GM12878 (cell line): Measurements from ENCODE around the gene CAMTA2. TPM values are rescaled to one million over a fixed set of nuclear protein-coding genes. Genes with fewer than 3 reads are reported as not detected.

Experiments
- ATF2 ChIP-seq: IDR thresholded peaks from 2 replicates; pipeline ENCODE4 v1.6.1; 2012; ENCODE audit warnings: low read length, inconsistent platforms
- BCLAF1 ChIP-seq: fragments of 450-650 bp; IDR thresholded peaks from 2 replicates; pipeline ENCODE4 v1.6.1; 2017; ENCODE audit warnings: antibody characterized with exemption, mild to moderate bottlenecking, moderate library complexity
- CBFB ChIP-seq: IDR thresholded peaks from 2 replicates; pipeline ENCODE4 v1.6.1; 2016; ENCODE audit warnings: antibody characterized with exemption, low read depth
- ETV6 ChIP-seq, 2 experiments: fragments of 450-650 bp in 1 of 2; IDR thresholded peaks in 1 of 2; conservative IDR thresholded peaks in 1 of 2; 2 replicates each; pipeline ENCODE4 v1.6.1; 2014; ENCODE audit warnings: antibody characterized with exemption in 1 of 2, borderline replicate concordance in 1 of 2, low read depth in 1 of 2, mild to moderate bottlenecking in 1 of 2, moderate library complexity in 1 of 2
- HSF1 ChIP-seq: fragments of 150-350 bp; IDR thresholded peaks from 2 replicates; pipeline ENCODE4 v1.6.1; 2014; ENCODE audit warnings: mild to moderate bottlenecking, low read depth, low read length
- LARP7 ChIP-seq: fragments of 450-650 bp; IDR thresholded peaks from 2 replicates; pipeline ENCODE4 v1.6.1; 2017; ENCODE audit warnings: mild to moderate bottlenecking
- NKRF ChIP-seq: fragments of 450-650 bp; conservative IDR thresholded peaks from 2 replicates; pipeline ENCODE4 v1.6.1; 2017; ENCODE audit warnings: mild to moderate bottlenecking, moderate library complexity
- NRF1 ChIP-seq: conservative IDR thresholded peaks from 2 replicates; pipeline ENCODE4 v1.6.1; 2011; ENCODE audit warnings: mild to moderate bottlenecking, low read depth, low read length, improper control_type of control experiment
- PML ChIP-seq: IDR thresholded peaks from 2 replicates; pipeline ENCODE4 v1.6.1; 2012; ENCODE audit warnings: low read length, inconsistent platforms
- POLR2AphosphoS2 ChIP-seq: IDR thresholded peaks from 2 replicates; pipeline ENCODE4 v1.6.1; 2011; ENCODE audit warnings: low read depth, mild to moderate bottlenecking, low read length, improper control_type of control experiment, moderate library complexity
- POLR2AphosphoS5 ChIP-seq: IDR thresholded peaks from 2 replicates; pipeline ENCODE4 v1.6.1; 2011; ENCODE audit warnings: mild to moderate bottlenecking, low read length, inconsistent platforms
- POU2F2 ChIP-seq: IDR thresholded peaks from 3 replicates; pipeline ENCODE4 v1.6.1; 2011; ENCODE audit warnings: low read depth, mild to moderate bottlenecking, low read length, borderline replicate concordance
- SP1 ChIP-seq: IDR thresholded peaks from one replicate; pipeline ENCODE4 v1.6.1; 2011; ENCODE audit warnings: low read depth, low read length
- ZBTB11 ChIP-seq: fragments of 450-650 bp; formaldehyde crosslinking; IDR thresholded peaks from 2 replicates; pipeline ENCODE4 v1.5.0; 2022; ENCODE audit warnings: mild to moderate bottlenecking, missing genetic modification characterization
- ZBTB4 ChIP-seq: fragments of 450-650 bp; formaldehyde crosslinking; IDR thresholded peaks from 2 replicates; pipeline ENCODE4 v1.4.0; 2022; ENCODE audit warnings: mild to moderate bottlenecking, moderate library complexity
- polyA plus RNA-seq, 11 experiments: library from polyadenylated mRNA; depleted of rRNA in 4 of 11; unstranded in 6 of 11; stranded (reverse) in 5 of 11; fragments of >200 nt; fragmentation: Nextera tagmentation in 4 of 11; fragmentation: Illumina TruSeq in 1 of 11; extraction: Ambion mirVana in 4 of 11; extraction: Trizol in 1 of 11; gene quantifications; 1 replicate in 1 of 11; 2 replicates in 10 of 11; pipeline versions ENCODE4 v1.2.1 to v1.2.3, GENCODE V29; 2011 to 2016; ENCODE audit warnings: inconsistent platforms in 2 of 11, missing spikeins in 2 of 11, low read depth in 1 of 11
- total RNA-seq, 4 experiments: library from RNA; depleted of rRNA in 3 of 4; stranded (reverse); fragments of >200 nt in 3 of 4; fragmentation: Illumina TruSeq in 1 of 4; extraction: Trizol in 1 of 4; gene quantifications; 2 replicates each; pipeline versions ENCODE4 v1.2.1 to v1.2.3, GENCODE V29; 2013 to 2021

CAMTA2 gene
- total and polyA plus RNA-seq, 10 of the 15 experiments (the other 5 are each of a cell fraction or from before 2014, with no cell fraction given), result 0.42 to 29.3 (median 11.2) TPM

- TF ChIP-seq ATF2 (no peak), BCLAF1 (0 out of 2 replicates have a peak, but pooled peaks have one; percentile 70), ETV6 (conservative IDR thresholded peaks at IDR 0.05 in 1 of 2, IDR thresholded peaks at IDR 0.05 in 1 of 2; ENCODE audit: borderline replicate concordance in 1 of 2, low read depth in 1 of 2) (no peak; a peak in 1 of 4 replicates), POLR2AphosphoS2 (no peak), CBFB (no peak), POLR2AphosphoS5 (peak; percentile 61), LARP7 (peak; percentile 81), NKRF (peak; percentile 51), NRF1 (peak; percentile 66), SP1 (no peak), HSF1 (no peak), ZBTB4 (CRISPR knock-in tag) (no peak), ZBTB11 (no peak), POU2F2 (no peak), PML (no peak)
These were observed 38.5 kb downstream of the CAMTA2 start (continued) for GRCh38 chr17:4948931-4949320.
